ENCODE results near the gene KEL.

The KEL gene

DNA sequence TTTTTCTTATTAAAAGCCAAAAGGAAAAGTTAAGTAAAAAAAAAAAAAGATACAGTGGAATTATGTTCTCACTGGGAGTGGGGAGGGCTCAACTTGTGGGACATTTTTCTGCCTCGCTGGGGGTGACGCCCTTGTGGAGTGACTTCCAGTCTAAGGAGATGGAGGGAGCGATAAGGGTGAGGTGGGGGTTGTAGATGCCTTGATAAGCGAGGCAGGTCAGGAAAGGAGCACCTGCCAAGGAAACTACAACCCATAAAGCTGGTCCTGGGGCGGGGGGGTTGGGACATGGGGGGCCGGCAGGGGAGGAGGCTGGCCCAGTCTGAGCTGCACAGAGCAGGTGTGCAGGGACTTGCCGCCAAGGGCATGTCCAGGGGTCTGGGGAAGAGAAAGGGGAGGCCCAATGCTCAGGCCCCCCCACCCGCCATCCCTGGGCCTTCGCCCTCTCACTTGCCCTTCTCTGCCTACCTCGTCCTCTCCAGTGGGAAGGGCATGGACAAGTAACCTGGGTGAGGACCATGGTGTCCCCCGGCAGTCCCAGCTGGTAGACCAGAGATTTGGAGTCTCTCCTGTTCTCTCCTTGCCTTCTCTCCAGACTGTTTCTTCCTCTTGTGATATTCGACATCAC is 26.1 kb downstream of the KEL start:
- no peak for DNase-seq (ENCODE audit: low spot score)
- TF ChIP-seq CTCF (IDR thresholded peaks at IDR 0.05; ENCODE audit: extremely low read depth, missing control alignments): no peak

DNA sequence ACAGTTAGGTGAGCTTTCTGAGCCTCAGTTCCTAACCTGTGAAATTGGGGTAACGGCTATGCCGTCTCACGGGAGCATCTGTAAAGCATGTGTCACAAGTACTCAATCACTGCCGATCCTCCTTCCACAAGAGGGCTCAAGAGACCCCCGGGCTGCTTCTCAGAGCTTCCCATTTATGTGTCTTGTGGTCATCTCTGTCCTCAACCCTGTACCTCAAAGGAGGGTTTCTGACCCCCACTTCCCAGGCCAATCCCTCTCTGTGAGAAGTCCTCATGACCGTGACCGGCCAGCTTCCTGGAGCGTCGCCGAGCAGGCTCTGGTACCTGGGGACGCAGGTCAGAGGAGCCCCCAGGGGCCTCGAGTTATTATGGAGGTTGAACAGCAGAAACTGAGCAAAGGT is 28.1 kb downstream of the KEL start:
- no peak for DNase-seq (ENCODE audit: low spot score)
- no peak for TF ChIP-seq CTCF (IDR thresholded peaks at IDR 0.05; ENCODE audit: extremely low read depth, missing control alignments)

- no peak for TF ChIP-seq CTCF (IDR thresholded peaks at IDR 0.05; ENCODE audit: extremely low read depth, missing control alignments)
- no peak for DNase-seq (ENCODE audit: low spot score)
These were observed 28.5 kb downstream of the KEL start, which contains the start of gene TRPV5 for GRCh38 chr7:142933624-142934023. Gene TRPV5 (minus strand): TSS chr7:142933746. CDS start chr7:142933459, 287 bp downstream.

GRCh38 chr7:142933092-142933475 is 29.1 kb downstream of the KEL start:
- TF ChIP-seq CTCF (IDR thresholded peaks at IDR 0.05; ENCODE audit: extremely low read depth, missing control alignments): no peak

DNA sequence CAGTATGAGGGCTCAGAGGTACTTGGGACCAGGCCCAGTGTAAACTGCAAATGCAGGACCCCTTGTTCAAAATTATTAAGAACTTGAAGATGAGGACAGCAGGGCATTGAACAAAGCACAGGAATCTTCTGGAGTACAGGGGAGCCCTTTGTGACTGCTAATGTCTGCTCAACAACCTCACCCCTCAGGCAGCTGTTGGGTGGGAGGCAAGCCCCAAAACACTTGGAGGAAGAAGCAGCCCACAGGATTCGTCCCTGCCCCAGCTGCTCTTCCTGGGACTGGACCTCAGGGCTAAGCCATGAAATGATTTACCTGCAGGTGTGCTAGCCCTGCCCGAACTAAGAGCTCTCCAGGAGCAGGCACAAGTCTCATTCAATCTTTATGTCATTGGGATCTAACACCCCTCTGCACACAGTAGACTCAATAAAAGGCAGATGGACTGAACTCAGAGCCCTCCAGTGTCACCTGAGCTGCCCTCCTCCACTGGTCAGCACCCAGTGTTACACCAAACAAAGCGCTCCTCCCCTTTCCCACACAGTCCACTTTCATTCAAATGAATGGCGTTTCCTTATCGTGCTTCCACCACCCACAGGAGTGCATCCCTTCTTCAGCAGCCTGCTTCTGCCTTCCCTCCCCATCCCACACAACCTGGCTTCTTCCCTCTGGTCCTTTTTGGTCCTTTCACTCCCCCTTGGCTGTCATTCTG is 29.6 kb downstream of the KEL start:
- DNase-seq (ENCODE audit: low spot score): no peak
- TF ChIP-seq CTCF (IDR thresholded peaks at IDR 0.05; ENCODE audit: extremely low read depth, missing control alignments): no peak

More at GRCh38 chr7:142933092-142933475, 29.1 kb downstream of the KEL start:
- DNase-seq (ENCODE audit: low spot score): no peak

- no peak for TF ChIP-seq CTCF (IDR thresholded peaks at IDR 0.05; ENCODE audit: extremely low read depth, missing control alignments)
- no peak for DNase-seq (ENCODE audit: low spot score)
These were observed 31.9 kb downstream of the KEL start for GRCh38 chr7:142930126-142930730.

- no peak for TF ChIP-seq CTCF (IDR thresholded peaks at IDR 0.05; ENCODE audit: extremely low read depth, missing control alignments)
- no peak for DNase-seq (ENCODE audit: low spot score)
These were observed 34.2 kb downstream of the KEL start for GRCh38 chr7:142927949-142928348.
